ENCODE results near the gene IGSF9B.

The IGSF9B gene

DNA sequence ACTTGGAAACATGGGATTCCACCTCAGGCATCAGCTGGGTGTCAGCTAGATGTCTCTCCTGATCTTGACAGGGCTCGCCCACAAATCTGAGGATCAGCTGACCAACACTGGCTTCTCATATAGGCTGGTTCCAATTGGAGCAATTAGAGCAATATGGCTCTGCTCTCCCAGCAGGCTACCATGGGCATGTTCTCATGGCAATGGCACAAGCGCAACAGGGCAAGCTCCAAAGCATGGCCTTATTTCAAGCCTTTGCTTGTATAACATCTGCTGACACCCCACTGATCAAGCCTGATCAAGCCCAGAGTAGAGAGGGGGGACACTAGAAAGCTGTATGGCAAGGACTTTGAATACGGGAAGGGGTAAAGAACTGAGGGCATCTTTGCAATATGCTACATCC, 70.7 kb downstream of the IGSF9B start:
- TF ChIP-seq, protein P1, sequence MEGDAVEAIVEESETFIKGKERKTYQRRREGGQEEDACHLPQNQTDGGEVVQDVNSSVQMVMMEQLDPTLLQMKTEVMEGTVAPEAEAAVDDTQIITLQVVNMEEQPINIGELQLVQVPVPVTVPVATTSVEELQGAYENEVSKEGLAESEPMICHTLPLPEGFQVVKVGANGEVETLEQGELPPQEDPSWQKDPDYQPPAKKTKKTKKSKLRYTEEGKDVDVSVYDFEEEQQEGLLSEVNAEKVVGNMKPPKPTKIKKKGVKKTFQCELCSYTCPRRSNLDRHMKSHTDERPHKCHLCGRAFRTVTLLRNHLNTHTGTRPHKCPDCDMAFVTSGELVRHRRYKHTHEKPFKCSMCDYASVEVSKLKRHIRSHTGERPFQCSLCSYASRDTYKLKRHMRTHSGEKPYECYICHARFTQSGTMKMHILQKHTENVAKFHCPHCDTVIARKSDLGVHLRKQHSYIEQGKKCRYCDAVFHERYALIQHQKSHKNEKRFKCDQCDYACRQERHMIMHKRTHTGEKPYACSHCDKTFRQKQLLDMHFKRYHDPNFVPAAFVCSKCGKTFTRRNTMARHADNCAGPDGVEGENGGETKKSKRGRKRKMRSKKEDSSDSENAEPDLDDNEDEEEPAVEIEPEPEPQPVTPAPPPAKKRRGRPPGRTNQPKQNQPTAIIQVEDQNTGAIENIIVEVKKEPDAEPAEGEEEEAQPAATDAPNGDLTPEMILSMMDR (IDR thresholded peaks at IDR 0.05; ENCODE audit: control insufficient read depth, extremely low read depth, insufficient read depth), result no peak
- no peak overlapping the region for H3K4me3 ChIP-seq (ENCODE audit: low read depth, low read length)

DNA sequence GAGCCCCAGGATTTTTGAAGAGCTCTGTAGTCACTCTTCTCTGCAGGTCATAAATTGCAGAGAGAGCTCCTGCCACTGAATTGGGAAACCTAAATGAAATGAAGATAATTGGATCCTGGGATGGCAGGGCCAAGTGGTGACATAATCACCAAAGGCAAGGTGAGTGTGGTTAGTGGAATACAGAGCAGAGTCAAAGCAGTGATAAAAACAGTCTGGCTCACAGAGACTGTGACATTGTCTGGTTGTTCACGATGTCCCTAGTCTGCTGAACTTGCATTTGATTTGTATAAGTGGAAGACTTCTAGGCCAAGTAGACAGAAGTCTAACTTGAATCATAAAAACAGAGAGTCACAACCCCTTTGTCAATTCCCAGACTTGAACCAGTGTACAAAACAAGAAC, 84.6 kb downstream of the IGSF9B start:
- H3K4me3 ChIP-seq (ENCODE audit: low read depth, low read length), result no peak overlapping the region
- TF ChIP-seq, protein P1 (IDR thresholded peaks at IDR 0.05; ENCODE audit: control insufficient read depth, extremely low read depth, insufficient read depth), result no peak
- no peak for DNase-seq (ENCODE audit: low read depth)

More for the DNA sequence above, 70.7 kb downstream of the IGSF9B start:
- no peak for DNase-seq (ENCODE audit: low read depth)

DNA sequence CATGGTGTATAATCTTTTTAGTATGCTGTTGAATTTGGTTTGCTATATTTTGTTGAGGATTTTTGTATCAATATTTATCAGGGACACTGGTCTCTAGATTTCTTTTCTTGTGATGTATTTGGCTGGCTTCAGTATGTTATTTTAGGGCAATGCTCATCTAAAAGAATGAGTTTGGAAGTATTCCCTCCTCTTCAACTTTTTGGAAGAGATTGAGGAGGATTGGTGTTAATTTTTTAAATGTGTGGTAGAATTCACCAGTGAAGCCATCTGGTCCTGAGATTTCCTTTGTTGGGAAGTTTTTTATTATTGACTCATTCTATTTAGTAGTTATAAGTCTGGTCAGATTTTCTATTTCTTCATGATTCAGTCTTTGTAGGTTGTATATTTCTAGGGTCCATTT, 89.3 kb downstream of the IGSF9B start:
- H3K4me3 ChIP-seq (ENCODE audit: low read depth, low read length), result no peak overlapping the region
- TF ChIP-seq, protein P1 (IDR thresholded peaks at IDR 0.05; ENCODE audit: control insufficient read depth, extremely low read depth, insufficient read depth), result no peak
- no peak for DNase-seq (ENCODE audit: low read depth)

DNA sequence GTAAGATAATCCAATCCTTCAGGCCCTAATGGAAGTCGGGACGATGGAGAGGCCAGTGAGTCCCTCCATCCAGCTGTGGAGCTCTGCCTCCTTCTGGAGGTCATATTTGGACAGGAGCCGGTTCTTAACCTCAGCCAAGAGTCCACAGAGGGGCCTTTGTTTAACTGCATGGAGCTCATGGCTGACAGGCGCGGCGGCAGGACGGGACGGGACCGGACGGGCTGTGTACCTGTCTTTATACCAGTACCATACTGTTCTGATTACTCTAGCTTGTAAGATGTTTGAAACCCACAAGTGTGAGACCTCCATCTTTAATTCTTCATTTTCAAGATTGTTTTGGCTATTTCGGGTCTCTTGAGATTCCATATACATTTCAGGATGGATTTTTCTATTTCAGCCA, 91.3 kb downstream of the IGSF9B start:
- DNase-seq (ENCODE audit: low read depth), result no peak
- TF ChIP-seq, protein P1 (IDR thresholded peaks at IDR 0.05; ENCODE audit: control insufficient read depth, extremely low read depth, insufficient read depth), result no peak

DNA sequence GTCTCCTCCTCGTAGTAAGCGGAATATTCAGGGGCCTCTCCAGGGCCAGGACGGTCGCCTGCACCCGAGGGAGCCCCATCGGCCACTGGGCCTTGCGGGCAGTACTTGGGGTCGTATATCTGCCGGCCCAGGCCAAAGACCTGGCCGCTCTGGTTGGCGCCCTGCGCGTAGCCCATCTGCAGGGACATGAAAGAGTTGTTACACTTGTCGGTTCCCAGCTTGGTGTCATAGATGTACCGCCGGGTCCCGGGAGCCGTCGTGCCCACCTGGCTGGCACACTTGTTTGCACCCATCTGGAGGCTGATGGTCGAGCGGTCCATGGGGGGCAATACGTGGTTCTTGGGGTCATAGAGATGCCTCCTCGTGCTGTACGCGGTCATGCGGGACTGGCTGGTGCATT, 92.0 kb downstream of the IGSF9B start:
- no peak for DNase-seq (ENCODE audit: low read depth)
- no peak overlapping the region for H3K4me3 ChIP-seq (ENCODE audit: low read depth, low read length)
- TF ChIP-seq, protein P1 (IDR thresholded peaks at IDR 0.05; ENCODE audit: control insufficient read depth, extremely low read depth, insufficient read depth), result no peak

More for the DNA sequence above, 91.3 kb downstream of the IGSF9B start:
- H3K4me3 ChIP-seq (ENCODE audit: low read depth, low read length), result no peak overlapping the region

DNA sequence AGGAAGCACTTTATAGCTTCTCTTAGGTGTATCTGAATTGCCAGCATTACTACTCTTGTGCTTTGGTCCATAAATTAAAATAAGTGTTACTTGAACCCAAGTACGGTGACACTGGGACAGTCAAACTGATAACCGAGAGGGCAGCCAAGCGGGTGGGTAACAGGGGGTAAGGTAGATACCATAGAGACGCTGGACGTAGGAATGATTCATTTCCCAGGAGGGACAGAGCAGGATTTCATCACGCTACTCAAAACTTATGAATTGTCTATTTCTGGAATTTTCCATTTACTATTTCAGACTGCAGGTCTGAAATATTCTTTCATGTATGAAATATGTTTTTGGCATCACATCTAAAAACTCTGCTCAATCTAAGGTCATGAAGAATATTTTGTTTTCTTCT, 96.6 kb downstream of the IGSF9B start:
- no peak overlapping the region for H3K4me3 ChIP-seq (ENCODE audit: low read depth, low read length)
- TF ChIP-seq, protein P1 (IDR thresholded peaks at IDR 0.05; ENCODE audit: control insufficient read depth, extremely low read depth, insufficient read depth), result no peak
- DNase-seq (ENCODE audit: low read depth), result no peak
